ENCODE results near the gene SEC14L1. TPM values are rescaled to one million over a fixed set of nuclear protein-coding genes. Genes with fewer than 3 reads are reported as not detected.

SEC14L1 gene
- polyA plus RNA-seq, 2 of the 4 experiments (the other 2 are of a cell fraction): 27.5 to 40.4 TPM

DNA sequence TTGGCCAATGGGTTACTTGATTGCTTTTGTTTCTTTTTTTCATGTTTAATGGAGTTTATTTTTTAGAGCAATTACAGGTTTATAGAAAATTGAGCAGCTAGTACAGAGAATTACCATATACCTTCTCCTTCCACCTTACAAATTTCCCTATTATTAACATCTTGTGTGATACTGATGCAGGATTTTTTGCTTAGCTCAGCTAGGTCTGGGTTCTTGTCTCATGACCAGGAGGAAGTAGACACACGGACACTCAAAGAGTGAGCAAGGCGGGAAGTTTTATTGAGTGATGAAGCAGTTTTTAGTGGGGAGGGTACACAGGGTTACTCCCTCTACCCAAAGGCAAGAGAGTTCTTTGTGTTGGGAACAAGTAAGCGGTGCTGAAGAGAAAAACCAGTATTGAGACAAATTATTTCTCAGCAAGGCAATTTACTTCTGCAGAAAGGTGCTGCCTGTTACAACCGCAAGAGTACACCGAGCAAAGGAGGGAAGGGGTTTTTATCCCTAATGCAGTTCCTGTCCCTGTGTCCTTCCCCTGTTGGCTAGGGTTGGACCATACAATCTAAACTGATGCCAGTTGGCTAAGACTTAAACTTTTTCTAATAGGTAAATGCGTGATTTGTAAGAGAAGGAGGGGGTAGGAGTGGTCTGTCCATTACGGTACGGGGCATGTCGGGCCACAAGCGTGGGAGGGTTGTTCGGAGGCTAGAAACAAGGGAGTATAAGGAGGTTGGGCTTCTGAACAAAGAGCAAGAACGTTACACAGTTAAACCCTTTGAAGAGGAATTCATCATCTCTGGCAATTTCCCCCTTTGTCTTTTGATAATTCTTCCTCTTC, 26.9 kb downstream of the SEC14L1 start:
- H3K27ac ChIP-seq: no peak overlapping the region
- ATAC-seq (no peak), DNase-seq (ENCODE audit: low read depth in 1 of 2, low spot score in 1 of 2) (peak in 1 of 2 experiments; percentile 21), FAIRE-seq (no peak)
- H3K4me1 ChIP-seq: no peaks in the 10 kb centered on the region
- H3K4me3 ChIP-seq: no peak overlapping the region
- no peak overlapping the region for H3K4me2 ChIP-seq
- POLR2A ChIA-PET: no interaction called here
- CTCF ChIA-PET: interaction anchor here (0.6 to 1.8 kb wide), 8 partner anchors 10 to 84 kb away, joined by 3 to 6 read pairs (median 4); no protein-coding TSS in a partner anchor
- H3K9me3 ChIP-seq: peaks cover 30% of the 10 kb centered on the region
- WGBS (ENCODE audit: missing lambda C conversion rate): 86% methylated on average over 12 of the region's 12 CpGs
- TF ChIP-seq KDM1A (IDR thresholded peaks at IDR 0.05; ENCODE audit: low read depth): peak; percentile 39; the same call in 1 of the 2 replicates
- TF ChIP-seq BHLHE40 (IDR thresholded peaks at IDR 0.05; ENCODE audit: low read depth, low read length): no peak
- 0 out of 2 replicates have a peak, but pooled peaks have one; percentile 59 for TF ChIP-seq TFCP2L1 (CRISPR knock-in tag; IDR thresholded peaks at IDR 0.05)
- 0 out of 2 replicates have a peak, but pooled peaks have one; percentile 42 for TF ChIP-seq HDAC2 (IDR thresholded peaks at IDR 0.05)
- TF ChIP-seq MAFK (IDR thresholded peaks at IDR 0.05; ENCODE audit: partially characterized antibody): peak; percentile 68
- TF ChIP-seq CBX8 (IDR thresholded peaks at IDR 0.05): no peak

DNA sequence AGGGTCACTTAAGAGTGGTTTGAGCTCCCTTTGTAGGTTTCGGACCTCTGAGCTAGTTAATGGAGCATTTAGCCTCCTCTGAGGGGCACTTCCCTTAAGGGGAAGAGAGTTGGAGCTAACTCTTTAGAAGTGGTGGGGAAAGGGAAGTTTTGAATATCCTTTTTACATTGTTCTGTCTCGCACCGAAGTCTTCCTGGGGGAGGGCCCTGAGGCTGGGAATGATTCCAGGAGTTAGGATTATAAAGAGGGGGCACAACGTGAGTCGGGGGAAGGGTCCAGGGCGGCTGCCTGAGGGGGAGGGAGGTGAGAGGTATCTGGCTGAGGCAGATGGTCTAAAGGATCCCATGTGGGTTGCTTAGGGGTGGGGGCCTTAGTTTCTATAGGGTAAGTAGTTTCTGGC, 32.3 kb downstream of the SEC14L1 start:
- peaks cover 39% of the 10 kb centered on the region for H3K9me3 ChIP-seq
- H3K27ac ChIP-seq: no peak overlapping the region
- H3K4me3 ChIP-seq: no peak overlapping the region
- DNase-seq (ENCODE audit: low read depth in 1 of 2, low spot score in 1 of 2) (no peak), FAIRE-seq (no peak), ATAC-seq (no peak)
- 84% methylated on average over 6 of the region's 6 CpGs for WGBS (ENCODE audit: missing lambda C conversion rate)
- no peak overlapping the region for H3K4me2 ChIP-seq
- ChIA-PET POLR2A (no interaction called here), CTCF (interaction anchor here (0.7 to 1.6 kb wide), 5 partner anchors 8 to 84 kb away, joined by 3 to 5 read pairs (median 4); no protein-coding TSS in a partner anchor)
- no peaks in the 10 kb centered on the region for H3K4me1 ChIP-seq
- TF ChIP-seq ZFP36 (IDR thresholded peaks at IDR 0.05; ENCODE audit: borderline replicate concordance, partially characterized antibody) (no peak), FOXS1 (CRISPR knock-in tag; IDR thresholded peaks at IDR 0.05) (no peak), MYC (IDR thresholded peaks at IDR 0.05; ENCODE audit: borderline replicate concordance, low read length) (no peak)

DNA sequence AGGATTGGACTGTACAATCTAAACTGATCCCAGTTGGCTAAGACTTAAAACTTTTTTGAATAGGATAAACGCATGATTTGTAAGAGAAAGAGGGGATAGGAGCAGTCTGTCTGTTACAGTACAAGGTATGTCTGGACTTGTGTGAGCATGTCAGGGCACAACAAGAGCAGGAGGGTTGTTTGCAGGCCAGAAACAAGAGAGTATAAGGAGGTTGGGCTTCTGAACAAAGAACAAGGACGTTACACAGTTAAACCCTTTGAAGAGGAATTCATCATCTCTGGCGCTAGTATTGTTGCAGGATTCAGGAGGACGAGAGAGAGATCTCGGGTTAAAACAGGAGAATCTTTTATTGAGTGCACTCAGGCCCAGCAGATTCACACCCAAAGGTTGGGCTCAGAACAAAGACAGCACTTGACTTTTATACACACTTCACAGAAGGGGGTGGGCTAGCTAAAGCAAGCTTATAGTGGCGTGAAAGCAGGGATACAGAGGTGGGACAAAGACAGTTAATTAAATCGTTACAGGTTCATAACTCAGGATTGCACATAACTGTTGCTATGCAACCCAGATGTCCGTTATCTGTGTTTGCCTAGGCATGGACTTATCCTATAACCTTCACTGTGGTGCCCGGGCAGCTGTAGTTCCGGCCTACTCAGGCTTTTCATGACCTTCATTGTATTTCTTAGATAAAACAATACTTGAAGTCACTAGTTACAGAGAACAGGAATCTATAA, 34.3 kb downstream of the SEC14L1 start:
- Histone ChIP-seq H3K4me2 (no peak overlapping the region), H3K4me3 (no peak overlapping the region), H3K9me3 (peaks cover 27% of the 10 kb centered on the region), H3K27ac (no peak overlapping the region), H3K4me1 (no peaks in the 10 kb centered on the region)
- 92% methylated on average over 10 of the region's 10 CpGs for WGBS (ENCODE audit: missing lambda C conversion rate)
- POLR2A ChIA-PET: no interaction called here
- TF ChIP-seq HOXB13 (CRISPR knock-in tag; IDR thresholded peaks at IDR 0.05; ENCODE audit: low read depth) (no peak), ZNF302 (CRISPR knock-in tag; IDR thresholded peaks at IDR 0.05) (no peak), JUNB (IDR thresholded peaks at IDR 0.05) (no peak), KDM5A (IDR thresholded peaks at IDR 0.05) (no peak), CHD2 (IDR thresholded peaks at IDR 0.05; ENCODE audit: low read length, partially characterized antibody) (no peak)
- TF ChIP-seq, protein P1, sequence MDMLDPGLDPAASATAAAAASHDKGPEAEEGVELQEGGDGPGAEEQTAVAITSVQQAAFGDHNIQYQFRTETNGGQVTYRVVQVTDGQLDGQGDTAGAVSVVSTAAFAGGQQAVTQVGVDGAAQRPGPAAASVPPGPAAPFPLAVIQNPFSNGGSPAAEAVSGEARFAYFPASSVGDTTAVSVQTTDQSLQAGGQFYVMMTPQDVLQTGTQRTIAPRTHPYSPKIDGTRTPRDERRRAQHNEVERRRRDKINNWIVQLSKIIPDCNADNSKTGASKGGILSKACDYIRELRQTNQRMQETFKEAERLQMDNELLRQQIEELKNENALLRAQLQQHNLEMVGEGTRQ (IDR thresholded peaks at IDR 0.05): no peak
- TF ChIP-seq, protein P2, sequence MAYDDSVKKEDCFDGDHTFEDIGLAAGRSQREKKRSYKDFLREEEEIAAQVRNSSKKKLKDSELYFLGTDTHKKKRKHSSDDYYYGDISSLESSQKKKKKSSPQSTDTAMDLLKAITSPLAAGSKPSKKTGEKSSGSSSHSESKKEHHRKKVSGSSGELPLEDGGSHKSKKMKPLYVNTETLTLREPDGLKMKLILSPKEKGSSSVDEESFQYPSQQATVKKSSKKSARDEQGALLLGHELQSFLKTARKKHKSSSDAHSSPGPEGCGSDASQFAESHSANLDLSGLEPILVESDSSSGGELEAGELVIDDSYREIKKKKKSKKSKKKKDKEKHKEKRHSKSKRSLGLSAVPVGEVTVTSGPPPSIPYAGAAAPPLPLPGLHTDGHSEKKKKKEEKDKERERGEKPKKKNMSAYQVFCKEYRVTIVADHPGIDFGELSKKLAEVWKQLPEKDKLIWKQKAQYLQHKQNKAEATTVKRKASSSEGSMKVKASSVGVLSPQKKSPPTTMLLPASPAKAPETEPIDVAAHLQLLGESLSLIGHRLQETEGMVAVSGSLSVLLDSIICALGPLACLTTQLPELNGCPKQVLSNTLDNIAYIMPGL (CRISPR knock-in tag; IDR thresholded peaks at IDR 0.05; ENCODE audit: borderline replicate concordance): no peak
- TF ChIP-seq, protein P3, sequence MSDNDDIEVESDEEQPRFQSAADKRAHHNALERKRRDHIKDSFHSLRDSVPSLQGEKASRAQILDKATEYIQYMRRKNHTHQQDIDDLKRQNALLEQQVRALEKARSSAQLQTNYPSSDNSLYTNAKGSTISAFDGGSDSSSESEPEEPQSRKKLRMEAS (IDR thresholded peaks at IDR 0.05): no peak
- no peak for ATAC-seq
- DNase-seq (ENCODE audit: low read depth in 1 of 2, low spot score in 1 of 2): no peak
- FAIRE-seq: no peak
- CTCF ChIA-PET: interaction anchor here (1.5 kb wide), 1 partner anchor 86 kb away, joined by 3 read pairs; no protein-coding TSS in a partner anchor

Measured in A549 (cell line).